Cerebellar nuclear complex (tissue), 1 donor: ENCODE measurements around the gene KRTDAP.

Source experiments
- DNase-seq, 2 experiments: peaks; one replicate each; lab custom pipeline; 2025; lab: John Stamatoyannopoulos, UW

KRTDAP gene

GRCh38 chr19:35490364-35490763 is at the start of gene KRTDAP:
KRTDAP (minus strand) TSS chr19:35490464; CDS start chr19:35490442, 22 bp downstream.
- DNase-seq: no peak

GRCh38 chr19:35539850-35540249 is 49.6 kb upstream of the KRTDAP start:
- DNase-seq: no peak

GRCh38 chr19:35539314-35539713 is 49.0 kb upstream of the KRTDAP start:
- DNase-seq: no peak

GRCh38 chr19:35534803-35535480 is 44.7 kb upstream of the KRTDAP start:
- no peak for DNase-seq

- DNase-seq: no peak
Measured at GRCh38 chr19:35533822-35534392, 43.6 kb upstream of the KRTDAP start.

- no peak for DNase-seq
Measured at GRCh38 chr19:35533201-35533821, 43.0 kb upstream of the KRTDAP start, which contains the start of gene GAPDHS. GAPDHS (plus strand) TSS chr19:35533456; CDS start chr19:35533528, 72 bp downstream.

GRCh38 chr19:35531291-35531690 is 41.0 kb upstream of the KRTDAP start:
- no peak for DNase-seq

GRCh38 chr19:35529241-35530218 is 39.3 kb upstream of the KRTDAP start:
- DNase-seq: no peak

- no peak for DNase-seq
Measured at GRCh38 chr19:35528218-35529038, 38.2 kb upstream of the KRTDAP start, which contains the start of gene SBSN. SBSN (minus strand) TSS chr19:35528311; CDS start chr19:35528281, 30 bp downstream.

- DNase-seq: no peak
Measured at GRCh38 chr19:35525873-35526272, 35.6 kb upstream of the KRTDAP start.

- DNase-seq: no peak
Measured at GRCh38 chr19:35524181-35524837, 34.0 kb upstream of the KRTDAP start.

- DNase-seq: no peak
Measured at GRCh38 chr19:35522745-35523327, 32.6 kb upstream of the KRTDAP start.

GRCh38 chr19:35521124-35521743 is 31.0 kb upstream of the KRTDAP start:
- no peak for DNase-seq

GRCh38 chr19:35519291-35519690 is 29.0 kb upstream of the KRTDAP start:
- DNase-seq: no peak

- DNase-seq: no peak
Measured at GRCh38 chr19:35518313-35518712, 28.0 kb upstream of the KRTDAP start.

- no peak for DNase-seq
Measured at GRCh38 chr19:35517342-35517741, 27.1 kb upstream of the KRTDAP start.

- no peak for DNase-seq
Measured at GRCh38 chr19:35516310-35516709, 26.0 kb upstream of the KRTDAP start.

GRCh38 chr19:35514282-35514809 is 24.1 kb upstream of the KRTDAP start:
- DNase-seq: no peak

- DNase-seq: no peak
Measured at GRCh38 chr19:35513628-35514281, 23.5 kb upstream of the KRTDAP start, which contains the start of gene DMKN. DMKN (minus strand) TSS chr19:35513649; CDS start chr19:35513475, 174 bp downstream.
